H9 (cell line): ENCODE results near the gene PAEP. TPM values are rescaled to one million over a fixed set of nuclear protein-coding genes. Genes with fewer than 3 reads are reported as not detected.

ENCODE experiments used
- DNase-seq: peaks from one replicate; pipeline ENCODE4 v3.0.0-alpha.2; 2017
- H2AFZ ChIP-seq: one replicate; pipeline ENCODE4 v1.6.1; 2013; ENCODE audit warnings: mild to moderate bottlenecking, low read length, control low read depth, moderate library complexity
- H2AK5ac ChIP-seq: 2 replicates; pipeline ENCODE4 v1.6.1; 2013; ENCODE audit warnings: low read length, control low read depth, mixed read lengths; ENCODE audit not compliant: insufficient read length
- H2BK120ac ChIP-seq: one replicate; pipeline ENCODE4 v1.6.1; 2013; ENCODE audit warnings: low read depth, mild to moderate bottlenecking, low read length, control low read depth, inconsistent platforms; ENCODE audit not compliant: poor library complexity, severe bottlenecking
- H2BK12ac ChIP-seq: 2 replicates; pipeline ENCODE4 v1.6.1; 2013; ENCODE audit warnings: low read length, control low read depth, mixed read lengths, low read depth; ENCODE audit not compliant: insufficient read length
- H2BK15ac ChIP-seq: 2 replicates; pipeline ENCODE4 v1.6.1; 2013; ENCODE audit warnings: low read depth, low read length, control low read depth
- H2BK20ac ChIP-seq: one replicate; pipeline ENCODE4 v1.6.1; 2013; ENCODE audit warnings: low read depth, mild to moderate bottlenecking, low read length, control low read depth, inconsistent platforms; ENCODE audit not compliant: poor library complexity, severe bottlenecking
- H2BK5ac ChIP-seq: 2 replicates; pipeline ENCODE4 v1.6.1; 2013; ENCODE audit warnings: low read length, control low read depth, mixed read lengths; ENCODE audit not compliant: insufficient read length
- H3K14ac ChIP-seq: 2 replicates; pipeline ENCODE4 v1.6.1; 2013; ENCODE audit warnings: low read length, control low read depth; ENCODE audit not compliant: insufficient read depth
- H3K18ac ChIP-seq: 2 replicates; pipeline ENCODE4 v1.6.1; 2013; ENCODE audit warnings: low read depth, mild to moderate bottlenecking, mixed read lengths, low read length, control low read depth; ENCODE audit not compliant: insufficient read length
- H3K23ac ChIP-seq: 2 replicates; pipeline ENCODE4 v1.6.1; 2013; ENCODE audit warnings: low read length, control low read depth, mixed read lengths, low read depth; ENCODE audit not compliant: insufficient read length
- H3K23me2 ChIP-seq: 2 replicates; pipeline ENCODE4 v1.6.1; 2013; ENCODE audit warnings: low read depth, mild to moderate bottlenecking, mixed read lengths, low read length, control low read depth; ENCODE audit not compliant: insufficient read length, poor library complexity, severe bottlenecking
- H3K27ac ChIP-seq: 2 replicates; pipeline ENCODE4 v1.5.1; 2013; ENCODE audit warnings: low read length, control low read depth, mixed read lengths, low read depth; ENCODE audit not compliant: insufficient read length
- H3K27me3 ChIP-seq: 2 replicates; pipeline ENCODE4 v1.6.1; 2013; ENCODE audit warnings: low read length, control low read depth, inconsistent platforms; ENCODE audit not compliant: insufficient read depth
- H3K4ac ChIP-seq: 2 replicates; pipeline ENCODE4 v1.6.1; 2013; ENCODE audit warnings: low read depth, mild to moderate bottlenecking, control low read depth, inconsistent platforms, low read length, moderate library complexity
- H3K4me1 ChIP-seq: 2 replicates; pipeline ENCODE4 v1.6.1; 2013; ENCODE audit warnings: low read length, control low read depth, inconsistent platforms; ENCODE audit not compliant: insufficient read depth
- H3K4me2 ChIP-seq: 2 replicates; pipeline ENCODE4 v1.6.1; 2013; ENCODE audit warnings: low read length, control low read depth, mixed read lengths; ENCODE audit not compliant: insufficient read length, insufficient read depth
- H3K56ac ChIP-seq: 2 replicates; pipeline ENCODE4 v1.6.1; 2013; ENCODE audit warnings: low read depth, mild to moderate bottlenecking, mixed read lengths, low read length, control low read depth; ENCODE audit not compliant: insufficient read length
- H3K79me1 ChIP-seq: 2 replicates; pipeline ENCODE4 v1.6.1; 2013; ENCODE audit warnings: low read depth, mild to moderate bottlenecking, moderate library complexity, low read length, control low read depth, inconsistent platforms; ENCODE audit not compliant: insufficient read depth, poor library complexity, severe bottlenecking
- H3K79me2 ChIP-seq: 2 replicates; pipeline ENCODE4 v1.6.1; 2013; ENCODE audit warnings: low read length, control low read depth, inconsistent platforms; ENCODE audit not compliant: insufficient read depth
- H3K9ac ChIP-seq: 2 replicates; pipeline ENCODE4 v1.6.1; 2013; ENCODE audit warnings: low read length, control low read depth, mixed read lengths; ENCODE audit not compliant: insufficient read length; ENCODE audit errors: extremely low read depth
- H3K9me3 ChIP-seq: one replicate; pipeline ENCODE4 v1.6.1; 2013; ENCODE audit warnings: low read depth, low read length, inconsistent platforms; ENCODE audit not compliant: control insufficient read depth
- H3T11ph ChIP-seq: one replicate; pipeline ENCODE4 v1.6.1; 2013; ENCODE audit warnings: mild to moderate bottlenecking, low read length, control low read depth, inconsistent platforms
- H4K20me1 ChIP-seq: one replicate; pipeline ENCODE4 v1.6.1; 2013; ENCODE audit not compliant: control insufficient read depth, insufficient read length, insufficient read depth
- H4K5ac ChIP-seq: 2 replicates; pipeline ENCODE4 v1.6.1; 2013; ENCODE audit warnings: low read depth, mild to moderate bottlenecking, mixed read lengths, low read length, control low read depth; ENCODE audit not compliant: insufficient read length
- H4K8ac ChIP-seq: replicated peaks from 2 replicates; pipeline ENCODE4 v1.6.1; 2013; ENCODE audit warnings: low read length, control low read depth, mixed read lengths, low read depth; ENCODE audit not compliant: insufficient read length
- H4K91ac ChIP-seq: 2 replicates; pipeline ENCODE4 v1.6.1; 2013; ENCODE audit warnings: low read depth, mild to moderate bottlenecking, moderate library complexity, mixed read lengths, low read length, control low read depth; ENCODE audit not compliant: insufficient read length
- H3K27ac Mint-ChIP-seq, 3 experiments: 2 replicates in 2 of 3; 3 replicates in 1 of 3; pipeline ENCODE4 v1.8.0; 2020 to 2021; ENCODE audit warnings: mixed read lengths in 3 of 3, mild to moderate bottlenecking in 1 of 3, moderate library complexity in 1 of 3
- H3K27me3 Mint-ChIP-seq: 2 replicates; pipeline ENCODE4 v1.8.0; 2021; ENCODE audit warnings: low read depth, mild to moderate bottlenecking, moderate library complexity, mixed read lengths
- H3K36me3 Mint-ChIP-seq, 3 experiments: 2 replicates in 2 of 3; 3 replicates in 1 of 3; pipeline ENCODE4 v1.8.0; 2020 to 2021; ENCODE audit warnings: low read depth in 3 of 3, mixed read lengths in 3 of 3; ENCODE audit not compliant: insufficient read depth in 1 of 3
- H3K4me1 Mint-ChIP-seq, 2 experiments: 2 replicates each; pipeline ENCODE4 v1.8.0; 2020; ENCODE audit warnings: mixed read lengths in 2 of 2
- H3K4me3 Mint-ChIP-seq, 2 experiments: 2 replicates in 1 of 2; 3 replicates in 1 of 2; pipeline ENCODE4 v1.8.0; 2020 to 2021; ENCODE audit warnings: mild to moderate bottlenecking in 2 of 2, mixed read lengths in 2 of 2, moderate library complexity in 1 of 2
- H3K9me3 Mint-ChIP-seq, 2 experiments: 2 replicates in 1 of 2; 3 replicates in 1 of 2; pipeline ENCODE4 v1.8.0; 2020; ENCODE audit warnings: mild to moderate bottlenecking in 2 of 2, mixed read lengths in 2 of 2, moderate library complexity in 1 of 2
- CTCF ChIP-seq: fragments of 200-600 bp; sonication (generic); conservative IDR thresholded peaks from 3 replicates; pipeline ENCODE4 v1.8.0; 2021; ENCODE audit warnings: antibody characterized with exemption, mild to moderate bottlenecking
- WGBS: extraction: QIAGEN DNeasy Blood & Tissue Kit; methylation state at CpG from one replicate; pipeline ENCODE4 v1.1.7; 2013; ENCODE audit warnings: missing lambda C conversion rate, low lambda C conversion rate, mixed read lengths; ENCODE audit not compliant: insufficient read length; ENCODE audit errors: extremely low coverage; 5-methylcytosine and 5-hydroxymethylcytosine counted together
- long read RNA-seq: library from polyadenylated mRNA; unstranded; transcript quantifications from one replicate; pipeline ENCODE4 v2.0.0, GENCODE V29; 2020
- total RNA-seq: library from RNA; stranded (reverse); gene quantifications from 2 replicates; pipeline ENCODE4 v1.2.1, GENCODE V29; 2021

The PAEP gene
- total RNA-seq: not detected in 2 replicates
- long read RNA-seq: 0 reads

GRCh38 chr9:135561391-135562234 is at the start of gene PAEP:
TSS of gene PAEP (plus strand) at chr9:135561756.
- Histone ChIP-seq H2BK20ac (no peak within 1 kb of the TSS), H3K14ac (no peak within 1 kb of the TSS), H4K5ac (no peak within 1 kb of the TSS), H3K27ac (no peak within 1 kb of the TSS), H3K23ac (no peak within 1 kb of the TSS), H4K8ac (no peak within 1 kb of the TSS), H3K79me2 (no peaks in the 10 kb centered on the region), H3K18ac (no peak within 1 kb of the TSS), H2BK120ac (no peak within 1 kb of the TSS), H2BK12ac (no peak within 1 kb of the TSS), H4K91ac (no peak within 1 kb of the TSS), H3K9ac (no peak within 1 kb of the TSS), H2BK5ac (no peak within 1 kb of the TSS), H4K20me1 (no peaks in the 10 kb centered on the region), H3K27me3 (no peaks in the 10 kb centered on the region), H3K4me2 (no peak within 1 kb of the TSS), H3K4ac (no peak within 1 kb of the TSS), H2BK15ac (no peak within 1 kb of the TSS), H3T11ph (no peak within 1 kb of the TSS), H2AK5ac (no peak within 1 kb of the TSS), H3K23me2 (no peaks in the 10 kb centered on the region), H3K79me1 (no peaks in the 10 kb centered on the region), H3K4me1 (no peaks in the 10 kb centered on the region; the same call in 1 of the 2 replicates), H3K56ac (no peak within 1 kb of the TSS), H3K9me3 (no peaks in the 10 kb centered on the region), H2AFZ (no peak within 1 kb of the TSS)
- Mint-ChIP-seq H3K4me1 (peaks cover 4 to 5% of the 10 kb centered on the region in 2 experiments), H3K27me3 (peaks cover 2% of the 10 kb centered on the region; the same call in 1 of the 2 replicates), H3K27ac (no peak within 1 kb of the TSS), H3K9me3 (no peaks in the 10 kb centered on the region), H3K4me3 (no peak within 1 kb of the TSS), H3K36me3 (no peaks in the 10 kb centered on the region; a peak in 1 of 7 replicates)
- TF ChIP-seq CTCF: no peak
- no peak for DNase-seq
- no CpG with 5 or more reads among the region's 20 CpGs for WGBS
